Mucosa of descending colon (tissue), 3 donors: ENCODE results near the gene TSPAN32. TPM values are rescaled to one million over a fixed set of nuclear protein-coding genes. Genes with fewer than 3 reads are reported as not detected.

ENCODE experiments used
- ATAC-seq: fragments of 200-7000 bp; cut with Tn5 transposase; one replicate; pipeline ENCODE4 v1.9.1; 2020; ENCODE audit warnings: mild to moderate bottlenecking, moderate library complexity
- DNase-seq, 3 donors: peaks; one replicate each; pipeline ENCODE4 v3.0.0-alpha.2; 2020
- H3K36me3 ChIP-seq: fragments of 200-600 bp; one replicate; pipeline ENCODE4 v1.8.0; 2021; ENCODE audit warnings: low read depth, mild to moderate bottlenecking
- H3K4me1 ChIP-seq: fragments of 200-600 bp; one replicate; pipeline ENCODE4 v1.8.0; 2021; ENCODE audit warnings: low read depth, mild to moderate bottlenecking
- H3K4me3 ChIP-seq: fragments of 200-600 bp; one replicate; pipeline ENCODE4 v1.8.0; 2021; ENCODE audit warnings: mild to moderate bottlenecking
- H3K9me3 ChIP-seq: fragments of 200-600 bp; one replicate; pipeline ENCODE4 v1.8.0; 2021; ENCODE audit warnings: mild to moderate bottlenecking
- intact Hi-C, 2 donors: fragments of 100-400 bp; cut with DNase I in 1 of 2; cut with micrococcal nuclease in 1 of 2; formaldehyde crosslinking; loops; one replicate each; pipeline versions ENCODE4 v1.11.0 to v1.11.1; 2022; cut with DNase I, micrococcal nuclease
- total RNA-seq, 3 donors: library from RNA; stranded (reverse); fragmentation: NEBNext Ultra II Directional in 2 of 3; extraction: Animal tissue kit (Norgen Biotek cat#: 25700) in 2 of 3; gene quantifications; one replicate each; pipeline versions ENCODE4 v1.2.1 to v1.2.4, GENCODE V29; 2021 to 2023
- TF ChIP-seq, protein P1 (sequence below): fragments of 200-600 bp; IDR thresholded peaks from one replicate; pipeline ENCODE4 v1.8.0; 2022; ENCODE audit warnings: antibody characterized with exemption, mild to moderate bottlenecking
- donor health status: DM: no; HTN: no; CAD: no; lungs with moderate emphysema.
- donor health status: DM: no; HTN: no; CAD: no.
- donor health status: DM: no; HTN: yes; CAD: no.

Gene TSPAN32
- total RNA-seq, 3 donors from 2014 or later: 1.2 to 2.8 (median 2.6) TPM

DNA sequence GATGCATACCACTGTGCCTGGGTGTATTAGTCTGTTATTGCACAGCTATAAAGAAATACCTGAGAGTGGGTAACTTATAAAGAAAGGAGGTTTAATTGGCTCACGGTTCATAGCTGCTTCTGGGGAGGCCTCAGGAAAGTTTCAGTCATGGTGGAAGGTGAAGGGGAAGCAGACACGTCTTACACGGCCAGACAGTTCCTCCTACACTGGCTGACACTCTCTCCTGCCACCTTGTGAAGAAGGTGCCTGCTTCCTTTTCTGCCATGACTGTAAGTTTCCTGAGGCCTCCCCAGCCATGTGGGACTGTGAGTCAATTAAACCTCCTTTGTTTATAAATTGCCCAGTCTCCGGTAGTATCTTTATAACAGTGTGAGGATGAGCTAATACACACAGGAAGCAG is 41.7 kb downstream of the TSPAN32 start:
- ATAC-seq (no peak), DNase-seq (no peak)
- Histone ChIP-seq H3K9me3 (no peaks in the 10 kb centered on the region), H3K36me3 (no peaks in the 10 kb centered on the region), H3K4me3 (no peak overlapping the region), H3K4me1 (no peaks in the 10 kb centered on the region)
- TF ChIP-seq, protein P1, sequence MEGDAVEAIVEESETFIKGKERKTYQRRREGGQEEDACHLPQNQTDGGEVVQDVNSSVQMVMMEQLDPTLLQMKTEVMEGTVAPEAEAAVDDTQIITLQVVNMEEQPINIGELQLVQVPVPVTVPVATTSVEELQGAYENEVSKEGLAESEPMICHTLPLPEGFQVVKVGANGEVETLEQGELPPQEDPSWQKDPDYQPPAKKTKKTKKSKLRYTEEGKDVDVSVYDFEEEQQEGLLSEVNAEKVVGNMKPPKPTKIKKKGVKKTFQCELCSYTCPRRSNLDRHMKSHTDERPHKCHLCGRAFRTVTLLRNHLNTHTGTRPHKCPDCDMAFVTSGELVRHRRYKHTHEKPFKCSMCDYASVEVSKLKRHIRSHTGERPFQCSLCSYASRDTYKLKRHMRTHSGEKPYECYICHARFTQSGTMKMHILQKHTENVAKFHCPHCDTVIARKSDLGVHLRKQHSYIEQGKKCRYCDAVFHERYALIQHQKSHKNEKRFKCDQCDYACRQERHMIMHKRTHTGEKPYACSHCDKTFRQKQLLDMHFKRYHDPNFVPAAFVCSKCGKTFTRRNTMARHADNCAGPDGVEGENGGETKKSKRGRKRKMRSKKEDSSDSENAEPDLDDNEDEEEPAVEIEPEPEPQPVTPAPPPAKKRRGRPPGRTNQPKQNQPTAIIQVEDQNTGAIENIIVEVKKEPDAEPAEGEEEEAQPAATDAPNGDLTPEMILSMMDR: no peak
- intact Hi-C loops: no loop called here

DNA sequence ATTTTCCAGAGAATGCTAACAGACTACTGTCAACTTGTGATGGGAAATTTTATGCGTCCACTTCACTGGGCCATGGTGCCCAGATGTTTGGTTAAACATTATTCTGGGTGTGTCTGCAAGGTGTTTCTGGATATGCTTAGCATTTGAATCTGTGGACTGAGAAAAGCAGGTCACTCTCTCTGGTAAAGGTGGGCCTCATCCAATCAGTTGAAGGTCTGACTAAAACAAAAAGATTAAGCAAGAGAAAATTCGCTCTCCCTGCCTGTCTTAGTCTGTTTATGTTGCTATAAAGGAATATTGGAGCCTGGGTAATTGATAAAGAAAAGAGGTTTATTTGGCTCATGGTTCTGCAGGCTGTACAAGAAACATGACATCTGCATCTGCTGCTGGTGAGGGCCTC is 43.2 kb downstream of the TSPAN32 start:
- DNase-seq (no peak), ATAC-seq (no peak)
- Histone ChIP-seq H3K9me3 (peaks cover 7% of the 10 kb centered on the region), H3K4me3 (no peak overlapping the region), H3K36me3 (no peaks in the 10 kb centered on the region), H3K4me1 (no peaks in the 10 kb centered on the region)
- intact Hi-C loops: no loop called here
- TF ChIP-seq, protein P1: no peak

DNA sequence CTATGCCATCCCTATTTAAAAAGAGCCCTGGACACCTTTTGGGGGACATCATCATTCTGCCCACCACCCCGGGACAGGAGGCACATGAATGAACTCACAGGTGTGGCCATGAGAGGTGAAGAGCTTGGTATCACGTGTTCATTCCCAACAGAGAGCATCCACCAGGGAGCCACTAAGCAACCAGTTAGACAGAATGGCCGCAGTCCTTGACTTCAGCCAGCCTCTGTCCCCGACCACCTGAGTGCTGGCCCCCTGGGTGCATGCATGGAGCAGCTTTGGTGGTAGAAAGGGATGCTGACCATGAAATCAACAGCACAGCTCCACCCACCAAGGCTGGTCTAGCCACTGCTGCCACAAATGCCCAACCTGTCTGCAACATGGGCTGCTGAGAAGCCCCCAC is 44.2 kb downstream of the TSPAN32 start:
- Histone ChIP-seq H3K9me3 (peaks cover 7% of the 10 kb centered on the region), H3K36me3 (no peaks in the 10 kb centered on the region), H3K4me3 (no peak overlapping the region), H3K4me1 (no peaks in the 10 kb centered on the region)
- DNase-seq (no peak), ATAC-seq (no peak)
- TF ChIP-seq, protein P1: no peak
- intact Hi-C loops: no loop called here

DNA sequence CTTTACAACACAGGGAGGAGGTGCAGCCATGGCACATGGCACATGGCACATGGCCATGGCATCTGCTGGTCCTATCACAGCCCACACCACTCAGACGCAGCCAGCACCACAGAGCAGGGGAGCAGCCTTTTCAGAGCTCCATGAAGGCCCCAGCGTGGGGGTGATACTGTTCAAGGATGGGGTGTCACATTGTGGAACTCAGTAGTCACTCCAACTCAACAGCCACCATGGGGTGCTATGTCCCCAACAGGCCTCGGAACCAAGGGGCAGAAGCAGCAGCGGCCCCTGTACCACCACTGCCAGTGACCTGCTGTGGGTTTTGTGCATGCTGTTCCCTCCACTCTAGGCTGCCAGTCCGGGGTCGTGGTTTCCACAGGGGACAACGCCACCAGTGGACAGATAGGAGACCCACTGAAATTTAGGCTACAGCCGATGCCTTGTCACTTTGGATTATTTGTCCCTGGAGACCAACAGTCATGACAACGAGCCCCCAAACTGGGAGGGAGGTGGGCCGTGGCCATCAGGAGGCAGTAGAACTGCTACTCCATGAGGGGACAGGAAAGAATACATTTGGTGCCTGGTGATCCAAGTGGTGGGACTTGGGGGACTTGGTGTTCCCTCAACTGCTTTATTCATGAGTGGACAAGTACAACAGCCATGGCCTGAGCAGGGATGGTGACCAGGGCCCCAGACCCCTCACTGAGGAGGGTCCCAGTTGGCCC is 44.9 kb downstream of the TSPAN32 start:
- no peak for ATAC-seq
- H3K4me1 ChIP-seq: no peaks in the 10 kb centered on the region
- no peak overlapping the region for H3K4me3 ChIP-seq
- DNase-seq: no peak
- TF ChIP-seq, protein P1: no peak
- H3K36me3 ChIP-seq: no peaks in the 10 kb centered on the region
- peaks cover 7% of the 10 kb centered on the region for H3K9me3 ChIP-seq
- intact Hi-C loops: no loop called here

DNA sequence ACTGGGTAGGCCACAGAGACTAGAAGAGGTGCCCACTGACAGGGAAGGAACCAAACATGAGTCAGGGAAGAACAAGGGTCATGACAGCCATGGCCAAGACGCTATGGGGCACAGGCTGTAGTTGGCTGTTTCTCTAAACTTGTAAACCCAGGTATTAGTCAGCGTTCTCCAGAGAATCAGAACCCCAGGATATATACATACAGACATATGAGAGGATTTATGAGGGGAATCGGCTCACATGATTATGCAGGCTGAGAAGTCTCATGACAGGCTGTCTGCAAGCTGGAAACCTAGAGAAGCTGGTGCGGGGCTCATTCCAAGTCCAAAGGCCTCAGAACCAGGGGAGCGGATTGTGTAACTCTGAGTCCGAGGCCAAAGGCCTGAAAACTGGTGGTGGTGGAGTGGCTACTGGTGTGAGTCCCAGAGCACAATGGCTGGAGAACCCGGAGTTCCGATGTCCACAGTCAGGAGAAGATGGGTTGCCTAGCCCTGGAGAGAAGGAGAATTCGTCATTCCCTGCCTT is 45.6 kb downstream of the TSPAN32 start:
- intact Hi-C loops: no loop called here

More for the DNA sequence above, 45.6 kb downstream of the TSPAN32 start:
- TF ChIP-seq, protein P1: no peak
- ATAC-seq: no peak
- Histone ChIP-seq H3K9me3 (peaks cover 7% of the 10 kb centered on the region), H3K36me3 (no peaks in the 10 kb centered on the region), H3K4me3 (no peak overlapping the region), H3K4me1 (no peaks in the 10 kb centered on the region)
- DNase-seq: no peak
